LNCaP clone FGC (cell line): ENCODE data around the gene HIPK2.

Experiments used
- DNase-seq: peaks from one replicate; pipeline ENCODE4 v3.0.0-alpha.2; 2011; ENCODE audit warnings: low read depth
- H3K4me3 ChIP-seq: 2 replicates; pipeline ENCODE4 v1.5.1; 2011; ENCODE audit warnings: mild to moderate bottlenecking, low read depth, low read length, control low read depth
- CTCF ChIP-seq: IDR thresholded peaks from 2 replicates; pipeline ENCODE4 v1.5.1; 2012; ENCODE audit warnings: mild to moderate bottlenecking; ENCODE audit not compliant: control insufficient read depth, insufficient read depth; ENCODE audit errors: extremely low read depth

HIPK2 gene

GRCh38 chr7:139757968-139758367 lies 19.8 kb downstream of the HIPK2 start:
- no peak overlapping the region for H3K4me3 ChIP-seq
- DNase-seq = no peak
- no peak for TF ChIP-seq CTCF

- no peak overlapping the region for H3K4me3 ChIP-seq
Observed at GRCh38 chr7:139753693-139754111, 24.1 kb downstream of the HIPK2 start.

GRCh38 chr7:139753081-139753692 lies 24.6 kb downstream of the HIPK2 start:
- DNase-seq = no peak
- TF ChIP-seq CTCF = no peak
- H3K4me3 ChIP-seq = no peak overlapping the region

More at GRCh38 chr7:139753693-139754111, 24.1 kb downstream of the HIPK2 start:
- no peak for TF ChIP-seq CTCF
- no peak for DNase-seq

GRCh38 chr7:139752604-139753003 lies 25.2 kb downstream of the HIPK2 start:
- H3K4me3 ChIP-seq = no peak overlapping the region
- TF ChIP-seq CTCF = no peak
- no peak for DNase-seq

GRCh38 chr7:139752148-139752547 lies 25.6 kb downstream of the HIPK2 start:
- no peak for TF ChIP-seq CTCF
- H3K4me3 ChIP-seq = no peak overlapping the region
- DNase-seq = no peak

- no peak overlapping the region for H3K4me3 ChIP-seq
- DNase-seq = no peak
- TF ChIP-seq CTCF = no peak
Observed at GRCh38 chr7:139750459-139751095, 27.2 kb downstream of the HIPK2 start.

- H3K4me3 ChIP-seq = no peak overlapping the region
- TF ChIP-seq CTCF = no peak
- DNase-seq = no peak
Observed at GRCh38 chr7:139749545-139749944, 28.3 kb downstream of the HIPK2 start.
